Left cardiac atrium (tissue), 4 donors: ENCODE measurements around the gene DUSP22. TPM values are rescaled to one million over a fixed set of nuclear protein-coding genes. Genes with fewer than 3 reads are reported as not detected.

ENCODE experiments used
- ATAC-seq, 2 donors: fragments of 200-7000 bp; cut with Tn5 transposase; one replicate each; pipeline ENCODE4 v1.9.1; 2020; ENCODE audit warnings: mild to moderate bottlenecking in 2 of 2, moderate library complexity in 2 of 2
- DNase-seq: peaks from one replicate; pipeline ENCODE4 v3.0.0-alpha.2; 2020
- intact Hi-C, 2 donors: fragments of 100-400 bp; cut with DNase I; formaldehyde crosslinking; loops; one replicate each; pipeline versions ENCODE4 v1.14.1 to v1.15.1; 2022 to 2023
- total RNA-seq, 2 donors: library from RNA; stranded (reverse); fragmentation: NEBNext Ultra II Directional; extraction: Animal tissue kit (Norgen Biotek cat#: 25700); gene quantifications; one replicate each; pipeline ENCODE4 v1.2.1, GENCODE V29; 2021
- donor health status: DM: no; HTN: yes; CAD: no.
- donor health status: DM: no; HTN: yes; CAD: no; lungs with severe emphysema.
- donor health status: DM: yes; HTN: yes; CAD: no.
- donor health status: Dilated cardiomyopathy.

Gene DUSP22
- total RNA-seq, 2 donors from 2014 or later = 53.9 to 57.4 TPM

DNA sequence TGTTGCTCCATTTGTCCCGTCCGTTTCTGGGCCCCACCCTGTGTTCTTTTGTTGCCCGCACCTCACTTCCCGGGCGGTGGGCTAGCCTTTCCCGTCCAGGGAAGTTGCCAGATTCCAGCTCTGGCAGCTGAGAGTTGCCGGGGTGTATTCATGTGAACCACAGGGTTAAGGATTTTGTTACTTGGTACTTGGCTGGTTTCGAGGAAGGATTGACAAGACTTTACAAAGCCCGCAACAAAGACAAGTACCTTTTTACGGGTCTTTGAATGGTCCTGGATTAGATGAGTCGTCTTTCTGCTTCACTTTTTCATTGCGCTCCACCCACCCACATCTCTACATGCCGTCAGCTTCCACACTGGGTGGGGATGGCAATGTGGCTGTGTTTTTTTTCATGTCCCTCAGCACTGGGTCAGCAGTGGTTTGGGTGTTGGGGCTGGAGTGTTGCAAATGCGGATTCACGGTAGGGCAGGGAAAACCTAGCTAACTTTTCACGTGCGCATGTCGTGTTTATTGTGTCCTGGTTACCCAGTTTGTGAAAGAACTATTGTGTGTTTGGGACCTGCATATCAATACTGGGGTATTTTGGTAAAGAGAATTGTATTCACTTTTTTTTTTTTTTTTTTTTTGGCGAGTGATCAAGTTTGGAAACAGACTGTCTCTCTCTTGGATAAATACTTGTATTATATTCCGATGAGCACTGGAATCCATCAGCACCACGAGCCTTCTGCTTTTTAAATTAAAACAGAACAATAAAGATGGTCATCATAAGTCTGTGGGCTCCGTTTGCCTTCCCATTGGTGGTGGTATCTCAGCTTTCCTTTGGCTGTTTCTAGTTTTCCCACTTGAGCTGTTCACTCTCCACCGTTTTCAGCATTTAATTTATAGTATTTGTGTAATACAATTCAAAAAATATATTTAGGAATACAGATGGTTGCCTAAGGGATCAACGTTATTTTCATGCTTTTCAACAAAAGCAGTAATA is 1.2 kb downstream of the DUSP22 start:
- intact Hi-C loops = loop anchor here in 1 of 2 donors (5.0 kb wide), 1 partner anchor 76 kb away; no protein-coding TSS in a partner anchor
- ATAC-seq (peak in 1 of 2 donors; percentile 10), DNase-seq (peak; percentile 70)

DNA sequence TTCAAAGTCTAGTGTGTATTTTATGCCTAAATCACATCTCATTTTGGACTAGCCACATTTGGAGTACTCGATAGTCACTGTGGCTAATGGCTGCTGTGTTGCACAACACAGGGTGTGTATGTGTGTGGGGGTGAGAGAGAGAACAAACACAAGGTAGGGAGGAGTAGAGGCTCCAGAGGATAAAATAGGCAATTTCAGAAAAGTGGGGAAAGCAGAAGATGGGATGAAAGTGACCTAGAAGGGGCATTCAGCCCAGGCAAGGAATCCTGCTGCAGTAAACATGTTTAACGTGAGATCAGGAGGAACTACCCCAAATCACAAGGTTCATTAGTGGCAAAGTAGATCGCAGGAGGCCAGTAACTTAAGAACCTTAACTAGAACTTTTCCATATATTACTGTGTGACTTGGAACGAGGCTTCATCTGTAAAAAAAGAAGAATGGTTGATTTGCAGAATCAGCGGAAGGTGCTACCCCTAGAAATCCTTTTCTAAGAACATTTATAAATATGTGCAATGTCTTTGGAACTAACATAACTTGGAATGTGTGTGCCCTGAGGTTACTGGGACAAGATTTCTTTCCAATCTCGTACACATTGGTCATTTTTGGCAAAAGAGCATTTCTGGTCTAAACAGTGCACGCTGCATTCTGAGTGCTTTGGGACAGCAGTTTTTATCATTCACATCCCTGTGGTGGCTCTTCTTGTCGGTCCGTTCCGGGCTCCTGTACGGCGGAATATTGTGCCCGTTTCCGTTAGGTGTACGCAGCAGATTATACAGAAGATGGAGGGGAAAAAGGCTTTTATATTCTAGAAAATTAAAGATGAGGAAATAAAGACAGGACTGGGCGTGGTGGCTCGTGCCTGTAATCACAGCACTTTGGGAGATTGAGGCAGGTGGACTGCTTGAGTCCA is 2.6 kb downstream of the DUSP22 start:
- ATAC-seq = no peak
- no peak for DNase-seq
- intact Hi-C loops = loop anchor here in 1 of 2 donors (5.0 kb wide), 1 partner anchor 78 kb away; no protein-coding TSS in a partner anchor

DNA sequence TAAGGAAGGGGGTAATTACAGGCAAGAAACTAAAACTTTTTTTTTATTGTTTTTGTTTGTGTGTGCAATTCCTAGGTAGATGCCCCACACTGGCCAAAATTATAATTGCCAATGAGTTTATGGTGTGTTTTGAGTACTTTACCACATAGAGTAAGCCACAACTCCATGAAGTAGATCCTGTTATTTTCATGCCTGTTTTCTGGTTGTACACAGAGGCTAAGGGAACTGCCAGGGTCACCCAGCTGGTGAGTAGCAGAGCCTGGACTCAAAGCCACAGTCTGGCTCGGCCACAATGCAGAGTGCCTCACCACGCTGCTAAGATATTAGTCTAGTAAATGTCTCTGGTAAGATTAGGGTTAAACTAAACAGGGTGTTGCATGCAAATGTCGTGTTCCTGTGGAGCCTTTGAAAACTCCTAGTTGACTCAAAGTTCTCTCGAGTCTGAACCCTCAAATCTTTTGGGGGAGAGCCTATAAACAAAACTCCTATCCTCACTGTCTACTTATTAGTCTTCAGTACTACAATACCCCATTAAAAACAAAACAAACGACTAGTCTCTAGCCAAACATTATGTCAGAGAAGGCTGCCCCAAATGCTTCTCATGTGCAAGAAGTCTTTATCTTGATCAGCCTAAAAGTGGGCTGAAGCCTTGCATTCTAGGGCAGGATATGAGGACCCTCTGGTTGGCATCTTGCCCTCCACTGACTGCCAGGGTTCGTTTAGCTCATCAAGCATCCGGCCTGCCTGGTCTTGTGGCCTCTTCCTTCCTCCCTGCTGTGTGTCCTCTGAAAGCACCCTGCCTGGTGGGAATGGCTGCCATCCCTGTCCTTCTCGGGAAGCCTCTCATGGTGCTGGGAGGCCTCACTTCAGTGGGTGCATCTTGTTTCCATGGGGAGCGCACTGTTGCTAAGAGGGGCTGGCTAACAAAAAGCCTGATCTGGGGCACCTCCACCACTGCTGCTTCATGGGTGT is 4.2 kb downstream of the DUSP22 start:
- ATAC-seq (no peak), DNase-seq (peak; percentile 52)
- intact Hi-C loops = no loop called here

DNA sequence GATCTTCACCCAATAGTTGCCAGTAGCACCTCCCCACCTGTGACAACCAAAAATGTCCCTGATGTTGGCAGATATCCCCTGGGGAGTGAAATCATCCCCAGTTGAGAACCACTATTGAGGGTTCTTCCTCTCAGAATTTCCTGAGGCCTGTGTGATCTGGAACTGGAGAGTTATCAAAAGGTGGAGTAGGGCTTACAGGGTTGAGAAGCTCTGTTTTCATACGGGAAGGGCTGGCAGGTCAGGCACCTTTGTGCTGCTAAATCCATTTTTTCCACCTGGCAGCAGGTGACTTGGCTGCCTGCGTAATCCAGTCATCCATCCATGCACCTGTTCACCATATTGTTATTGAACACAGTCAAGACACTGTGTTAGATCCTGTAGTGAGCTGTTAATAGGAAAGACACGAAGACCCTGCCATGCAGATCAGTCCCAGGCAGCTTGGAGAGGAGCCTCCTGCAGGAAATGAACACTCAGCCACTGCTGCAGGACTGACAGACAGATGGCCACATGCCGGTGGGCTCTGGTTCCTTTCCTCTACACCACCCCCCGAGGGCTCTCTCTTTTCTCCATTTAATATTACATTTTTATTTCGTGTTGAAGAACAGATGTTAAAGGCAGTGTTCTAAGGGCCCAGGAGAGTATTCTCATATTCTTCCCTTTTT is 5.4 kb downstream of the DUSP22 start:
- ATAC-seq (no peak), DNase-seq (no peak)
- intact Hi-C loops = no loop called here

DNA sequence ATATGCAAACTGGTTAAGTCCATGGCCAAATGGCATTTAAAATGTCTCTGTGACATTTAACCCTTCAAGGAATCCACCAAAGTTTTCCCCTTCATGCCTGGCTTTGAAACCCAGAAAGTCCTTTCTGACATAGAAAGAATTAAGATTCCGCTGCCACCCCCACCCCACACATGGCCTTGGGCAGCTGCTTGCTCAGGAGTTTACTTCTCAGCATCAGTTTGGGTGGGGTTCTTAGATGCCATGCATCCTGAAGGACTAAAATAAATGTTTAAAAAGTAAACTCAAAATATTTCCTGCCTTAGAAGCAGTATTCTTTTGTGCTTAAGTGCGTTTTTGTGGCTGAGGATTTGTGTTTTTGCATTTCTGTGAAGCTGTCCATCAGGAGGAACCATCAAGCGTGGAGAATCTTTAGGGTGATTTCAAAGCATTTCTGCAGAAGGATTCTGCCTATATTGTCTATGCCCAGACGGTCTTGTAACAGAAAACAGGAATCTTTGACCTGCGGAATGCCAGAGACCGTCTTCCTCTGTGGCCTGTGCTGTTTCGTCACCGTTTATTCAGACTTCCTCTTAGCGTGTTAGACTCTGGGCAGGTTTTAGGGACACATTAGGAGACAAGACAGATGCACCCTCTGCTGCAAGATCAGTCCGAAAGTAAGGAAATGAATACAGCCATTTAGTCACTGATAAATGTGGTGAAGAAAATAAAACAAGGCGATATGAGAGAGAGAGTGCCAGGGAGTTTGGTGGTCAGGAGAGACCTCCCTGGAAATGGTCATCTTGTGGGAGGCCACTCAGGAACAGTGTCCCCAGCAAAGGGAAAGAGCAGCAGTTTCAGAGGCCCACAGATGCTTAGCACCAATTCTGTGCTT is 6.2 kb downstream of the DUSP22 start:
- intact Hi-C loops = no loop called here
- ATAC-seq (peak; percentile 36 to 53), DNase-seq (no peak)

DNA sequence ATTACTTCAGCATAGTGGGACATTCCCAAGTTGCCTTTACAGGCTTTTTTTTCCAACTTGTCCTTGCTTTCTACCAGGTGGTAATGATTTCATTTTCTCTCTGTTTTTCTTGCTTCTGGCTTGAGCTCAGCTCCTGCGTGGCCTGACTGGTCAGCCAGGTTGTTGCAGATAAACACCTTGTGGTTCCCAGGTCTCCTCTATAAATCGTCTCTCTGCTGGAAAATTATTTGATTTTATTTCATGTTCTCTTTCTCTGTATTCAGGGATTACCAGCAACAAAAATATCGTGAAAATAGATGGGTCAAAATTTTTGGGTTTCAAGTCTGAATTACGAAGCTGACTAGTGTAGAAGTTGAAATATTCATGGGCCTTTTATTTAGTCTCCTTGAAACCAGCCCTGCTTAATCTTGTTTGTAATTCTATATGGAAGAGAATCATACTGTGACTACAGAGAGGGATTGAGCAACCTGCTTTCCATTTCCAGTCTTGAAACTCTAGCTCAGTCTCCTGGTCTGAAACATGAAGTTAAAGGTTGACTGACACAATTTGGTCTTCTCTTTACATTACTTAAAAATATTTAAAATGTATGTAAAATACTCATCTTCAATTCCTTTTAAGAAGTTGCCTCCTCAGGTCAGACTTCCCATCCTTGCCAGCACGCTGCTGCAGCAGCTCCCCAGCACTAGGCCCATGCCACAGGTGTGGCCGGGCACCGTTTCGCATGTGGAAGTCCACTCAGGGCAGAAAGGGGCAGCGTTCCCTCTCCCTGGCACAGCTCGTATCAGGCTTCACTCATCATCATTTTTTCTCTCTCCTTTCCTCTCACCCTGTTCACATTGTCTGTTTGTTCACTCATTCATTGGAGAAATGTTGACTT is 7.1 kb downstream of the DUSP22 start:
- no peak for DNase-seq
- intact Hi-C loops = no loop called here
- ATAC-seq = no peak

DNA sequence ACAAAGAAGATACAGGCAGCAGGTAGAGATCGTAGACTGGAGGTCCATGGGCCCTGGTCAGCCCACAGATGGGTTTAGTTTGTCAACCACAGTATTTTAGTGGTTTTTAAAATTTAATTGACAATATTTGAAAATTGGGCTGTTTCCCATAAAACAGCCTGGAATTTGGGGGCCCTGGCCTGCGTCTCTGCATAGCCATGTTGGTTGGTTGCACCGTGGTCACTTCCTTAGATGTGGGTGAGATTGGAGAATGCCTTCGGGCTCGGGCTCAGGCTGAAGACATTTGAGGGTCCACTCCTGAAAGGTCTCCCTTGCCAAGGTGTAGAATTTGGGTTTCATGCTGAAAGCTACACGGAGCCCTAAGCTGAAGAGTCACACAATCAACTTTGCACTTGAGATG is 7.7 kb downstream of the DUSP22 start:
- intact Hi-C loops = no loop called here
- ATAC-seq (no peak), DNase-seq (no peak)

DNA sequence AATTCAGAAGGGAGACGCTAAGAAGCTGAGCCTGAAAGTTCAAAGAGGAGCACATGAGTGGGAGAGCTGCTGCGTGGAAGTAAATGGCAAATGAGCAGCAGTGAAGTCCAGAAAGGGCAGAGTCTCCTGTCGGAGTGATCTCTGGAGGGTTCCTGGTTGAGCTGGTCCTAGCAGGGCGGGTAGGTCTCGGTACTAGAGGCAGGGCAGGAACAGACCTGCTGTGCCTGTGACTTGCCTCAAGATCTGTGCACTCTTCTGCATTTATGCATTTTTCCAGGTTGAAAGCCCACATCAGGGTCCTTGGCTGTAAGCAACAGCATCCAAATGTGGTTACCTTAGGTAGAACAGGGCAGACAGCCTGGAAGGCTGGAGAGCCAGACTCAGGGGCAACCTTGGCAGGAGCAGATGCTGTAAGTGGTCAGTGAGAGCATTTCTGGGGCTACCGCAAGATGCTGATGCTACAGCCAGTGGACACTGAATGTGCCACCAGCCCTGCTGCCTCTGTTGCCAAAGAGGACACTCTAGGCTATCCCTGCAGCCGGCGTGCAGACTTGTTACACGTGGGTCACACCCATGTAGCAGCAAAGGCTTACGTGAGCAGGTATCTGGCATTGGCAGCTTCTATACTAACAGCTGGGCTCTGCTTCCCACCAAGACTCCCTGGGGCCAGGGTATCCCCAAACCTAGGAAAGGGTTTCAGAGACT is 8.4 kb downstream of the DUSP22 start:
- DNase-seq (no peak), ATAC-seq (no peak)
- intact Hi-C loops = no loop called here

DNA sequence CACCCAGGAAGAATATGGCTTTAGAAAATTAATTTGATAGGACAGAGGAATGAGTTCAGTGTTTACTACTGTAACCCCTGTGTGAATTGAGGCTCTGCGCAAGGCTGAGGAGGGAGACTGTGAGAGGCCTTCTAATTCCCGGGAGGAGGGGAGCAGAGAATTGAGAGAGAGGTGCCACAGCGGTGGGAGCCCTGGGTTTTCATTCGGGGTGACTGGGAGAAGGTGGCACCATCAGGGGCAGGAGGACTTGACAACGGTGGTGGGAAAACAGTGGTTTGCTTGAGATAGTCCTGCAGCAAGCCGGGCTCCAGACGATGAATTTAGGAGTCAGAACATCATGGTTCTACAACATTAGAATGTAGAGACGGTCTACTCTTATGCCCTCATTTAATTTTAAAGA is 9.2 kb downstream of the DUSP22 start:
- no peak for DNase-seq
- no peak for ATAC-seq
- intact Hi-C loops = no loop called here

DNA sequence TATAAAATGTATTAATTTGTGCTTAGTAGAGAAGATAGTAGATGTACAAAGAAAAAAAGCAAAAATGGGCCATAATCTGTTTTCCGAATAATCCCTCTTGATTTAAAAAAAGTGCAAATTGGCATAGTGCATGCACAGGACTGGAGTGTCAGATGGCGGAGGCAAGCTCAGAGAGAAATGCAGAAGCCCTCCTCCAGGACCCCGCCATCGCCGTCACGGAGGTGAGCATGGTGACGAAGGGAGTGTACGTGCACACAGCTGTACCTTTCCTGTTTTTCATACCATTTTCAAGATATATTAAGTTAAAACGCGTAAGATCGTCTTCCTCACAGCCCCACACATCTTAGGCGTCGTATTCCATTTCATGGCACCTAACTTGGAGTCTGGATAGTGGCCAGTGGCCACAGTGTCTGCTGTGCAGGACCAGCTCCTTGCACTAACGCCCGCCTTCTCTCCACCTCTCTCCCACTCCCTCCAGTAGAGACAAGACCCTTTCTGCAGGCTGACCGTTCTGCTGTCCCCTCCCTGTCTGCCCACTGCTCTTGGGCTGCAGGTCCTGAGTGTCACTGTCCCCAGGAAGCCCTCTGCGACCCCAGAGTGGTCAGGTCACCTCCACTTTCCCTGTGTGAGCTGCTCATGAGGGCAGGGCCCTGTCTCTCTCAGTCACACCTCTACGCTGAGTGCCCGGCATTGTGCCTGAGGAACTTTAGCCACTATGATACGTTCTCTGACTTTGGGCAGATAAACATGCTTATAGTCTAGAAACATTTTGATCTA is 9.8 kb downstream of the DUSP22 start:
- ATAC-seq (no peak), DNase-seq (no peak)
- intact Hi-C loops = no loop called here

DNA sequence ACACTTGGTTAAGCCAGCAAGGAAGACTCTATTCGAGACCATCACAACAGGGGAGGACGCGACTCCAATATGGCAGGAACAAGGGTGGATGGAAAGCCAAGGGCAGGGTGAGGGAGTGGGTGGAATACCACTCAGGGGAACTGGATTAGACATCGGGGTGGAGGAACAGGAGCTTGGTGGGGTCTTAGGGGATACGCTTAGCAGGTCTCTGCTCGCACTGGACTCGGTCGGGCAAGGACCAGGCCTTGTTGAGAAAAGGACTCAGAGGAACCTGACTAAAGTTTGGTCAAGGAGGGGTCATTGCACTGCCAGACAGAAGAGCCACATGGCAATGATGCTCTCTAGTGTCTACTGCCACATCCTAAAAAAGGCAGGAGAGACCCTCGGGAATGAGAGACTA is 10.5 kb downstream of the DUSP22 start:
- intact Hi-C loops = no loop called here
- ATAC-seq (no peak), DNase-seq (no peak)

DNA sequence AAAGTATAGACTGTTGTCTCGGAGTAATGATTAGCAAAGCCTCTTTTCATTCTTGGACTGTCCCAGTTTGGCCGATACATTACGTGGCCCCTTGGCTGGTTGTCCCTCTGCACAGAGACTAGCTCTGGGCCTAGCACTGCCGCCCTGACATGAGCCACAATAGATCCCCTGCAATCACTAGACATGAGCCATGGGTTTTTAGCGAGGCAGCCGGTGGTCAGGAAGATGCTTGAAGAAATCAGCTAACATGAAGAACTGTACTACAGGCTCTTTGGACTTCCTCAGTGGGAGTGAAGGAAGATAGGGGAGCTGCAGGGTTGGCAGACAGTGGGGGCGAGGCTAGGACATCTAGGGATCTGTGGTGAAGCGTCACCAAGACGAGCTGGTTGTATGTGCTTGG is 11.0 kb downstream of the DUSP22 start:
- intact Hi-C loops = no loop called here
- ATAC-seq (no peak), DNase-seq (no peak)

DNA sequence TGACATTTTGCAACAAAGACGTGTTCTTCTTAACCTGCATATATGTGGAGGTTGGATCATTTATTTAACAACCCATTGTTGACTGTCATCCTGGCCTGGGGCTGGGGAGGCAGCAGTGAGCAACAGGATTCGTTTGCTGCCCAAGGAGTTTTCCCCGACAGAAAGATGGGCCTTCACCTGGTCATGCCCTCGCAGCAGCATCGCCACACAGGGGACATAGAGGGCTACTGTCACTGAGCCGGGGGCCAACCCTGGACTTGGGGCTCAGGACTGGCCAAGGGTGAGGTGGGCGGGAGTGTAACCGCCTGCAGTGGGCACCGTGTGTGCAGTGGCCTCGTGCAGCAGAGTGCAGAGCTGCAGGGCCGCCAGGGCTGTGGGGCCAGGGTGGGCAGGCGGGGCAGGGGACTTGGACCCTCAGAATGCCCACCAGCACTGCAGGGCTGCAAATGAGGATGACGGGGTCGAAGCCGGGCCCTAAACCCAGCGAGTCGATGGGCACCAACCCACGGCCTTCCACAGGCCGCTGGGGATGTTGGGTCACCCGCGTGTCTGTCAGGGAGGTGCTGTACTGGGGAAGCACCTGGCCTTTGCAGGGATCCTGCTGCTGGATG is 11.8 kb downstream of the DUSP22 start:
- intact Hi-C loops = no loop called here
- ATAC-seq = no peak
- no peak for DNase-seq

DNA sequence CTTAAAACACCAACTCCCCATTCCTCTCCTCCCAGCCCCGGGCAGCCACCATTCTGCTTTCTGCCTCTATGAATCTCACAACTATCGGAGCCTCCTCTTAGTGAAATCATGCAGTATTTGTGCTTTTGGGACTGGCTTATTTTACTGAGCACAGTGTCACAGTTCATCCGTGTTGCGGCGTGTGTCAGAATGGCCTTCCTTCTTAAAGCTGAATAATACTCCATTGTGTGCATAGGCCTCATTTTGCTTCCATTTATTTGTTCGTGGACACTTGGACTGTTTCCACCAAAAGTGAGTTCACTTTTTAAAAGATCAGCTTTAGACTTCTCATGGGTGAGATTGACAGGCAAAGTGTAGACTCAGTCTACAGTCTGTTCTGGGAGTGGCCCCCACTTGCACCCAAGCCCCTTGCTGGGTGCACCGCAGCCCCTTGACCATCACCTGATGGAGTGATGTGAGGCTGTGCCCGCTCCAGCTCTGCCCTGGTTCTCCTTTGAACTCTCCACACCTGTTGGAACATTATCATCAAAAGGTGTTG is 12.6 kb downstream of the DUSP22 start:
- no peak for ATAC-seq
- intact Hi-C loops = no loop called here
- DNase-seq = no peak
